Progenitor cell of endocrine pancreas (in vitro differentiated cells): ENCODE results near the gene TRAF3IP1. TPM values are rescaled to one million over a fixed set of nuclear protein-coding genes. Genes with fewer than 3 reads are reported as not detected.

Source experiments
- DNase-seq: peaks from one replicate; pipeline ENCODE4 v3.0.0; 2021; ENCODE audit warnings: low spot score; ENCODE audit not compliant: unreplicated experiment
- H3K27ac Mint-ChIP-seq: 2 replicates; pipeline ENCODE4 v1.8.0; 2021; ENCODE audit warnings: mild to moderate bottlenecking, moderate library complexity, mixed read lengths
- H3K27me3 Mint-ChIP-seq: 2 replicates; pipeline ENCODE4 v1.8.0; 2021; ENCODE audit warnings: mixed read lengths
- H3K36me3 Mint-ChIP-seq: 2 replicates; pipeline ENCODE4 v1.8.0; 2022; ENCODE audit warnings: mixed read lengths; ENCODE audit not compliant: insufficient read depth
- H3K4me1 Mint-ChIP-seq: 2 replicates; pipeline ENCODE4 v1.8.0; 2021; ENCODE audit warnings: low read depth, mixed read lengths
- H3K4me3 Mint-ChIP-seq: 2 replicates; pipeline ENCODE4 v1.8.0; 2021; ENCODE audit warnings: low read depth, mild to moderate bottlenecking, moderate library complexity, mixed read lengths
- H3K9me3 Mint-ChIP-seq: 2 replicates; pipeline ENCODE4 v1.8.0; 2021; ENCODE audit warnings: low read depth, mixed read lengths
- CTCF ChIP-seq: fragments of 200-600 bp; sonication (generic); IDR thresholded peaks from one replicate; pipeline ENCODE4 v1.5.0; 2021; ENCODE audit warnings: antibody characterized with exemption, mild to moderate bottlenecking; ENCODE audit not compliant: unreplicated experiment
- total RNA-seq: library from RNA; stranded (reverse); gene quantifications from 2 replicates; pipeline ENCODE4 v1.2.1, GENCODE V29; 2021

Gene TRAF3IP1
- total RNA-seq, 1 donor from 2014 or later, result 27.0 TPM

GRCh38 chr2:238424313-238424700 is 104.0 kb downstream of the TRAF3IP1 start:
- DNase-seq, result no peak
- no peak for TF ChIP-seq CTCF
- Mint-ChIP-seq H3K36me3 (peaks cover 2% of the 10 kb centered on the region), H3K4me3 (no peak overlapping the region), H3K9me3 (no peaks in the 10 kb centered on the region), H3K27ac (no peak overlapping the region), H3K4me1 (peaks cover 36% of the 10 kb centered on the region), H3K27me3 (no peaks in the 10 kb centered on the region)

GRCh38 chr2:238425505-238425978 is 105.2 kb downstream of the TRAF3IP1 start:
- H3K4me1 Mint-ChIP-seq, result peaks cover 30% of the 10 kb centered on the region

GRCh38 chr2:238425979-238426567 is 105.8 kb downstream of the TRAF3IP1 start:
- H3K4me1 Mint-ChIP-seq, result peaks cover 26% of the 10 kb centered on the region
- peak overlapping the region; percentile 91 for H3K4me3 Mint-ChIP-seq
- peak overlapping the region; percentile 92 for H3K27ac Mint-ChIP-seq
- no peak for DNase-seq
- TF ChIP-seq CTCF, result no peak
- H3K9me3 Mint-ChIP-seq, result peaks cover 6% of the 10 kb centered on the region
- peaks cover 14% of the 10 kb centered on the region for H3K36me3 Mint-ChIP-seq
- H3K27me3 Mint-ChIP-seq, result no peaks in the 10 kb centered on the region

More at GRCh38 chr2:238425505-238425978, 105.2 kb downstream of the TRAF3IP1 start:
- TF ChIP-seq CTCF, result no peak
- Mint-ChIP-seq H3K9me3 (peaks cover 5% of the 10 kb centered on the region), H3K4me3 (peak overlapping the region; percentile 91), H3K36me3 (peaks cover 11% of the 10 kb centered on the region), H3K27me3 (no peaks in the 10 kb centered on the region), H3K27ac (no peak overlapping the region)
- no peak for DNase-seq

- Mint-ChIP-seq H3K9me3 (peaks cover 6% of the 10 kb centered on the region), H3K4me3 (peak within 1 kb of the TSS; percentile 91), H3K27me3 (no peaks in the 10 kb centered on the region), H3K27ac (peak within 1 kb of the TSS; percentile 92), H3K36me3 (peaks cover 18% of the 10 kb centered on the region), H3K4me1 (peaks cover 28% of the 10 kb centered on the region)
- TF ChIP-seq CTCF, result no peak
- peak; percentile 74 for DNase-seq
Observed at GRCh38 chr2:238426568-238427434, 106.5 kb downstream of the TRAF3IP1 start, which contains the start of gene ASB1. ASB1 (plus strand) TSS chr2:238426927; CDS start chr2:238427071, 144 bp downstream.

- Mint-ChIP-seq H3K27ac (peak overlapping the region; percentile 72), H3K27me3 (no peaks in the 10 kb centered on the region), H3K36me3 (peaks cover 18% of the 10 kb centered on the region), H3K9me3 (peaks cover 6% of the 10 kb centered on the region), H3K4me1 (peaks cover 30% of the 10 kb centered on the region), H3K4me3 (peak overlapping the region; percentile 91)
- no peak for DNase-seq
- no peak for TF ChIP-seq CTCF
Observed at GRCh38 chr2:238427435-238428162, 107.3 kb downstream of the TRAF3IP1 start.
